Neural crest cell (in vitro differentiated cells): ENCODE measurements around the gene MBD3. TPM values are rescaled to one million over a fixed set of nuclear protein-coding genes. Genes with fewer than 3 reads are reported as not detected.

Experiments used
- DNase-seq: peaks from one replicate; pipeline ENCODE4 v3.0.0; 2021; ENCODE audit warnings: low read depth, mixed read lengths, low spot score
- H3K27ac Mint-ChIP-seq: one replicate; pipeline ENCODE4 v1.8.0; 2021; ENCODE audit warnings: mild to moderate bottlenecking, mixed read lengths; ENCODE audit not compliant: unreplicated experiment
- H3K27me3 Mint-ChIP-seq: 2 replicates; pipeline ENCODE4 v1.8.0; 2021; ENCODE audit warnings: low read depth, mild to moderate bottlenecking, mixed read lengths
- H3K36me3 Mint-ChIP-seq: 2 replicates; pipeline ENCODE4 v1.8.0; 2021; ENCODE audit warnings: low read depth, mild to moderate bottlenecking, mixed read lengths
- H3K4me1 Mint-ChIP-seq: 2 replicates; pipeline ENCODE4 v1.8.0; 2021; ENCODE audit warnings: mixed read lengths
- H3K4me3 Mint-ChIP-seq: one replicate; pipeline ENCODE4 v1.8.0; 2021; ENCODE audit warnings: mild to moderate bottlenecking, mixed read lengths
- H3K9me3 Mint-ChIP-seq: 2 replicates; pipeline ENCODE4 v1.8.0; 2021; ENCODE audit warnings: mixed read lengths
- total RNA-seq: library from RNA; stranded (reverse); gene quantifications from 2 replicates; pipeline ENCODE4 v1.2.1, GENCODE V29; 2021
- TF ChIP-seq, protein P1 (sequence below): fragments of 200-600 bp; sonication (generic); conservative IDR thresholded peaks from 2 replicates; pipeline ENCODE4 v1.5.0; 2021; ENCODE audit warnings: antibody characterized with exemption, mild to moderate bottlenecking

MBD3 gene
- total RNA-seq, 1 donor from 2014 or later = 168 TPM

DNA sequence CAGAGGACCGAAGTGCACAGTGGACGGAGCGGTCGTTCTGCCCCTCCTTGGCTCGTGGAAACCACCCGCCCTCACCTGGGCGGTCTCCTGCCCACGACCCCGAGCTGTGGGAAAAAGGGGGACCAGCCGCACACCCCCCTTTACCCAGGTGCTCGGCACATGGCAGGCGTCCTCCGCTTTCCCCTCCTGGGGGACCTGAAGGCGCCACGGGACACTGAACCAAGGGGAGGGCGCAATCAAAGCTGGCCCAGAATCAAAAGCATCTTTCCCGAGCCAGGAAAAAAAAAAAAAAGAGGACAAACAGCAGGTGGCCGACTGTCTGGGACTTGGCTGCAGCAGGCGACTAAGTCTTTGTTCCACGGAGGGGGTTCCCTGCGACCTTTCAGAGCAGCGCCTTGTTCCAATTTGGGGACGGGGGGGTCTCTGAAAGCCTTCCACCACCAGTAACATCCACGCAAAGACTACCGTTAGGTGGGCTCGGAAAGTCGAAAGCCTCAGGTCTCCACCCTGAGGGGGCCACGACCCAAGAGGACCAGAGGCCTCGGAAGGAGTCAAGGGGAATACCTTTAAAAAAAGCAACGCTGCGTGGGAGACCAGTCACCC lies 1.1 kb downstream of the MBD3 start:
- peak overlapping the region; percentile 95 for H3K4me3 Mint-ChIP-seq
- no peaks in the 10 kb centered on the region for H3K9me3 Mint-ChIP-seq
- H3K27me3 Mint-ChIP-seq = peaks cover 8% of the 10 kb centered on the region
- peaks cover 6% of the 10 kb centered on the region for H3K36me3 Mint-ChIP-seq
- TF ChIP-seq, protein P1, sequence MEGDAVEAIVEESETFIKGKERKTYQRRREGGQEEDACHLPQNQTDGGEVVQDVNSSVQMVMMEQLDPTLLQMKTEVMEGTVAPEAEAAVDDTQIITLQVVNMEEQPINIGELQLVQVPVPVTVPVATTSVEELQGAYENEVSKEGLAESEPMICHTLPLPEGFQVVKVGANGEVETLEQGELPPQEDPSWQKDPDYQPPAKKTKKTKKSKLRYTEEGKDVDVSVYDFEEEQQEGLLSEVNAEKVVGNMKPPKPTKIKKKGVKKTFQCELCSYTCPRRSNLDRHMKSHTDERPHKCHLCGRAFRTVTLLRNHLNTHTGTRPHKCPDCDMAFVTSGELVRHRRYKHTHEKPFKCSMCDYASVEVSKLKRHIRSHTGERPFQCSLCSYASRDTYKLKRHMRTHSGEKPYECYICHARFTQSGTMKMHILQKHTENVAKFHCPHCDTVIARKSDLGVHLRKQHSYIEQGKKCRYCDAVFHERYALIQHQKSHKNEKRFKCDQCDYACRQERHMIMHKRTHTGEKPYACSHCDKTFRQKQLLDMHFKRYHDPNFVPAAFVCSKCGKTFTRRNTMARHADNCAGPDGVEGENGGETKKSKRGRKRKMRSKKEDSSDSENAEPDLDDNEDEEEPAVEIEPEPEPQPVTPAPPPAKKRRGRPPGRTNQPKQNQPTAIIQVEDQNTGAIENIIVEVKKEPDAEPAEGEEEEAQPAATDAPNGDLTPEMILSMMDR = no peak
- peaks cover 27% of the 10 kb centered on the region for H3K4me1 Mint-ChIP-seq
- H3K27ac Mint-ChIP-seq = peak overlapping the region; percentile 99
- DNase-seq = no peak

DNA sequence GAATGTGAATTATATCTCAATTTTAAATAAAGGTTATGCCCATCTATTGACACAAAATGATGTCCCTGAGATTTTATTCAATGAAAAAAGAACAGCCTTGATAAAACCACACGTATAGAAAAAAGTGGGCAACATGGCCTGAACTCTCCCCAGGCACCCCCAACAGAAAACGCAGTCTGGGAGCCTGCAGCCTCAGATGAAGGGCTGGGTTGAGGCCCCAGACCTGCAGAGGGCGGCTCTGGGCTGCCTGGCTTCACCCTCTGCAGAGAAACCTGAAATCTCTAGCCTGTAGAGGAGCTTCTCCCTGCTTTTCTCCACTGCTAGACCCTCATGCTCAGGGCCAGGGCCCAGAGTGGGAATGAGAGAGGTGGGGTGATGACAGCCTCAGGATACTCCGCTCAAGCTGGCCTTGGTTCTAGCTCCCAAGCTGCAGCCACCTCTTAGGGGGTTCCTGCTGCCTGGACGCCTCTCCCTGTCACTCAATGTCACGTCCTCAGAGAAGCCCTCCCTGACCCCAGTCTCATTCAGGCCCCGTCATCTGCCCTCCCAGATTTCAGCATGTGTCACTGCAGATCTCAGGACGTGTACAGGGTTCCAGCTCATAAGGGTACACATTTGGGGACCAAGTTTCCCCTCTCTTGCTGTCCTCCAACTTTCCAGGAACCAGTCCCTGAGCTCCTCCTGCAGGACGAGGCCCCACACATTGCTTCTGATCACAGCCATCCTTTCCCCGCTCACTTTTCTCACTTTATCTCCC lies 1.8 kb downstream of the MBD3 start:
- Mint-ChIP-seq H3K36me3 (peaks cover 11% of the 10 kb centered on the region), H3K9me3 (no peaks in the 10 kb centered on the region), H3K27me3 (peaks cover 8% of the 10 kb centered on the region), H3K4me1 (peaks cover 27% of the 10 kb centered on the region), H3K27ac (peak overlapping the region; percentile 99), H3K4me3 (peak overlapping the region; percentile 95)
- no peak for DNase-seq
- TF ChIP-seq, protein P1 = peak; percentile 40

DNA sequence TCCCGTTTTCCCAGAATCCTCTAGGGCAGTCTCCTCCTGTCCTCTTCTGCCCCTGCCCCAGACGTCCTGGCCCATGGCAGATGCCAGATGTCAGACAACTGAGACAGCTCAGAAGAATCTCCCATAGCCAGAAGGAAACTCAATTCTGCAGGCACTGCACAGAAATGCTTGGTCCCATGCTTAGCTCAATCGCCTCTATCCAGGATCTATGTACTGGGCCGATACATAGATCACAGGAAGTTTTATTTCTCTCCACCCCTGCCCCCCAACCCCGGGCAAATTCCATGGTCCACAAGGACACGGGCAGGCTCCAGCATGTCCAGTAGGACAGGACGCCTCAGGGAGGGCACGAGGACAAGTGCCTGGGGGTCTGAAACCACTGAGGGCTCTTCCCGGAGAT lies 4.8 kb downstream of the MBD3 start:
- peaks cover 24% of the 10 kb centered on the region for H3K4me1 Mint-ChIP-seq
- DNase-seq = no peak
- no peaks in the 10 kb centered on the region for H3K9me3 Mint-ChIP-seq
- H3K4me3 Mint-ChIP-seq = peak overlapping the region; percentile 82
- H3K27me3 Mint-ChIP-seq = peaks cover 5% of the 10 kb centered on the region
- H3K27ac Mint-ChIP-seq = no peak overlapping the region
- H3K36me3 Mint-ChIP-seq = peaks cover 16% of the 10 kb centered on the region
- TF ChIP-seq, protein P1 = no peak

DNA sequence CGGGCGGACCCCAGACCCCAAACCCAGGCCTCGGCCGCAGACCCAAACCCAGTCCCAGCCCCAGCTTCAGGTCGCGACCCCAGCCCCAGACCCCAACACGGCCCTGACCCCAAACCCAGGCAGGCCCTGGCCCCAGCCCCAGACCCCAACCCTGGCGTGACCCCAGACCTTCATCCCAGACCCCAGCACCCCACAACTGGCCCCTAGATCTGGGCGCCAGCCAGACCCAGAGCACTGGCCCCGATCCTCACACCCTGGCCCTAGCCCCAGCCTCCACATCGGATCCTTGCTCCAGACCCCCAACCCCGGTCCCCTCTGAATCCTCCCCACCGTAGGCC lies 7.5 kb downstream of the MBD3 start:
- no peak for DNase-seq
- H3K9me3 Mint-ChIP-seq = no peaks in the 10 kb centered on the region
- H3K4me3 Mint-ChIP-seq = peak overlapping the region; percentile 49
- H3K4me1 Mint-ChIP-seq = peaks cover 12% of the 10 kb centered on the region
- no peak overlapping the region for H3K27ac Mint-ChIP-seq
- peaks cover 18% of the 10 kb centered on the region for H3K36me3 Mint-ChIP-seq
- TF ChIP-seq, protein P1 = no peak
- H3K27me3 Mint-ChIP-seq = no peaks in the 10 kb centered on the region

DNA sequence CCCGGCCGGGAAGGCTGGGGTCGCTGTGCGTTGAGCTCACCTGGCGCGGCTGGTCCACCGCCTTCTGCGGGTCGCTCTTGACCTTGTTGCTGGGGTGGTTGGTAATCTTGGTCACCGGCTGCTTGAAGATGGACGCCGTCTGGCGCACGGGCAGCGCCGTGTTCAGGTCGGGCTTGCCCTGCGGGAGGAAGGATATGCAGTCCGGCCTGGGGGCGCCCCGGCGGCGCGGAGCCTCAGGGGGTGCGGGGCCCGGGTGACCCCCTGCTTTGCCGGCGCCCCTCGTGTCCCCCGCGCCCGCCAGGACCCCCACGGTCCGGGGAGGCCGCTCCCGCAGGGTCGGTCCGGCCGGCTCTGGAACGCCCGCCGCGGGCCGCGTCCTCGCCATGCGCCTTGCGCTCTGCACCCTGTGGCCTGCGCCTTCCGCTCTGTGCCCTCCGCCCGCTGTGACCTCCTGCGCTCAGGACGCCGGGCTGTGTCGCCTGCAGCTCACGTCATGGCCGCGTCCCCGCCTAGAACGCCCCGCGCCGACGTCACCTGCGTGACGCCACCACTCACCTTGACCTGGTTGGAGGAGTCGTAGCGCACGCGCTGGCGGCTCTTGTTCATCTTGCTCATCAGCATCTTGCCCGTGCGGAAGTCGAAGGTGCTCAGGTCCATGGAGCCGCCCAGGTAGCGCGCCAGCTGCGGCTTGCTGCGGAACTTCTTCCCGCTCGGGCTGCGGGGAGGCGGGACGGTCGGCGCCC lies 8.0 kb downstream of the MBD3 start:
- TF ChIP-seq, protein P1 = no peak
- Mint-ChIP-seq H3K36me3 (peaks cover 20% of the 10 kb centered on the region), H3K4me1 (peaks cover 9% of the 10 kb centered on the region), H3K27me3 (no peaks in the 10 kb centered on the region), H3K4me3 (no peak overlapping the region), H3K27ac (no peak overlapping the region), H3K9me3 (no peaks in the 10 kb centered on the region)
- DNase-seq = no peak
